Mesenchymal stem cell (in vitro differentiated cells and primary cell): ENCODE data around the gene CHD1.
A peak's percentile ranks its signal among the peaks of the same experiment; 100 is the strongest.

Experiments used
- DNase-seq: peaks from one replicate; pipeline ENCODE4 v3.0.0-alpha.2; 2013
- H2AFZ ChIP-seq: one replicate; pipeline ENCODE4 v1.6.1; 2013; ENCODE audit warnings: low read depth, mild to moderate bottlenecking, control low read depth, inconsistent platforms, low read length, moderate library complexity
- H2AK5ac ChIP-seq: 2 replicates; pipeline ENCODE4 v1.6.1; 2013; ENCODE audit warnings: low read length, moderate library complexity, mild to moderate bottlenecking, inconsistent platforms; ENCODE audit not compliant: severe bottlenecking
- H2BK120ac ChIP-seq: one replicate; pipeline ENCODE4 v1.6.1; 2013; ENCODE audit warnings: low read depth, mild to moderate bottlenecking, inconsistent platforms, low read length, moderate library complexity
- H2BK12ac ChIP-seq, 2 experiments: one replicate each; pipeline ENCODE4 v1.6.1; 2013; ENCODE audit warnings: inconsistent platforms in 2 of 2, low read length in 2 of 2, mild to moderate bottlenecking in 2 of 2, moderate library complexity in 2 of 2, control low read depth in 1 of 2
- H2BK15ac ChIP-seq: one replicate; pipeline ENCODE4 v1.6.1; 2013; ENCODE audit warnings: mild to moderate bottlenecking, low read depth, inconsistent platforms; ENCODE audit not compliant: poor library complexity, severe bottlenecking
- H2BK5ac ChIP-seq: 2 replicates; pipeline ENCODE4 v1.6.1; 2013; ENCODE audit warnings: low read depth, mild to moderate bottlenecking, low read length, control low read depth, inconsistent platforms; ENCODE audit not compliant: poor library complexity, severe bottlenecking
- H3K14ac ChIP-seq, 2 experiments: one replicate each; pipeline ENCODE4 v1.6.1; 2013; ENCODE audit warnings: inconsistent platforms in 2 of 2, low read length in 2 of 2, control low read depth in 1 of 2, mild to moderate bottlenecking in 1 of 2, moderate library complexity in 1 of 2
- H3K18ac ChIP-seq, 2 experiments: one replicate each; pipeline ENCODE4 v1.6.1; 2013; ENCODE audit warnings: inconsistent platforms in 2 of 2, low read length in 2 of 2, control low read depth in 1 of 2, low read depth in 1 of 2, mild to moderate bottlenecking in 1 of 2
- H3K23ac ChIP-seq, 2 experiments: one replicate each; pipeline ENCODE4 v1.6.1; 2013; ENCODE audit warnings: inconsistent platforms in 2 of 2, low read length in 2 of 2, mild to moderate bottlenecking in 2 of 2, moderate library complexity in 2 of 2, control low read depth in 1 of 2
- H3K27ac ChIP-seq: 2 replicates; pipeline ENCODE4 v1.5.1; 2013; ENCODE audit warnings: mild to moderate bottlenecking, moderate library complexity, low read length, control low read depth, inconsistent platforms; ENCODE audit not compliant: poor library complexity, severe bottlenecking
- H3K27me3 ChIP-seq, 2 experiments: 2 replicates each; pipeline versions ENCODE4 v1.6.1 to v1.7.0; 2013; ENCODE audit warnings: low read length in 2 of 2, mild to moderate bottlenecking in 2 of 2, moderate library complexity in 2 of 2, control low read depth in 1 of 2, inconsistent platforms in 1 of 2; ENCODE audit not compliant: control insufficient read depth in 1 of 2, insufficient read depth in 1 of 2
- H3K36me3 ChIP-seq, 2 experiments: 2 replicates each; pipeline versions ENCODE4 v1.6.1 to v1.7.0; 2013; ENCODE audit warnings: low read length in 2 of 2, control low read depth in 1 of 2, inconsistent platforms in 1 of 2, low read depth in 1 of 2, mild to moderate bottlenecking in 1 of 2; ENCODE audit not compliant: insufficient read depth in 2 of 2, control insufficient read depth in 1 of 2
- H3K4ac ChIP-seq, 2 experiments: one replicate each; pipeline ENCODE4 v1.6.1; 2013; ENCODE audit warnings: inconsistent platforms in 2 of 2, low read length in 2 of 2, mild to moderate bottlenecking in 2 of 2, moderate library complexity in 2 of 2, control low read depth in 1 of 2, low read depth in 1 of 2
- H3K4me1 ChIP-seq: 2 replicates; pipeline ENCODE4 v1.6.1; 2013; ENCODE audit warnings: low read depth, low read length, control low read depth; ENCODE audit not compliant: control insufficient read depth, insufficient read depth
- H3K4me2 ChIP-seq: 2 replicates; pipeline ENCODE4 v1.6.1; 2013; ENCODE audit warnings: low read length, mild to moderate bottlenecking, inconsistent platforms; ENCODE audit not compliant: poor library complexity, severe bottlenecking
- H3K4me3 ChIP-seq, 2 experiments: 2 replicates each; pipeline versions ENCODE4 v1.5.1 to v1.7.0; 2013; ENCODE audit warnings: low read length in 2 of 2, mild to moderate bottlenecking in 2 of 2, control low read depth in 1 of 2, low read depth in 1 of 2; ENCODE audit not compliant: insufficient read depth in 1 of 2
- H3K79me1 ChIP-seq: replicated peaks from 2 replicates; pipeline ENCODE4 v1.6.1; 2013; ENCODE audit warnings: mild to moderate bottlenecking, control low read depth, low read length, inconsistent platforms; ENCODE audit not compliant: poor library complexity, severe bottlenecking
- H3K9ac ChIP-seq: 2 replicates; pipeline ENCODE4 v1.7.0; 2013; ENCODE audit warnings: mild to moderate bottlenecking, low read length, moderate library complexity
- H3K9me3 ChIP-seq: 2 replicates; pipeline ENCODE4 v1.7.0; 2013; ENCODE audit warnings: mild to moderate bottlenecking, low read length; ENCODE audit not compliant: control insufficient read depth
- H4K8ac ChIP-seq: one replicate; pipeline ENCODE4 v1.6.1; 2013; ENCODE audit warnings: inconsistent platforms, mild to moderate bottlenecking, low read length, moderate library complexity
- H4K91ac ChIP-seq: one replicate; pipeline ENCODE4 v1.6.1; 2013; ENCODE audit warnings: mild to moderate bottlenecking, low read length, inconsistent platforms
- WGBS: methylation state at CpG from one replicate; pipeline ENCODE4 v1.1.7; 2013; ENCODE audit warnings: mixed read lengths; 5-methylcytosine and 5-hydroxymethylcytosine counted together

Gene CHD1

DNA sequence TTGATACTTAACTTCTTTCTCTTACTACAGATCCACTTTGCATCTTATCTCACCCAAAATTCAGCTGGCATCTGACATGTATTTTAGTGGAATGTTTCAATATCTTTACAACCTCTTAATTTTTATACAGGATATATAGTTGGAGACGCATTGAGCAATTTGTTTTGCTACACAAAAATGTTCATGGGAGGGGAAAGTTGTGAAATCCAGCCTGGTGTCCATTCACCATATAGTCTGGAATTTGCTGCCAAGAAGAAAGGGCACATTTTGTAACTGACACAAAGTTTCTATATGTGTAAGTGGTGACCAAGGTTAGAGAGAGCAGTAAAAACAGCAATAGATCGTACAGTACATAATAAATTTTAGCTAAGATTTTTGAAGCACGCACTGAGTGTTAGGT lies 14.0 kb upstream of the CHD1 start:
- Histone ChIP-seq H2BK120ac (no peak overlapping the region), H3K79me1 (peaks cover 6% of the 10 kb centered on the region), H2AFZ (no peak overlapping the region), H3K23ac (no peak overlapping the region), H3K4me2 (no peak overlapping the region), H2AK5ac (no peak overlapping the region), H2BK15ac (no peak overlapping the region), H3K27ac (no peak overlapping the region), H2BK12ac (no peak overlapping the region), H3K27me3 (no peaks in the 10 kb centered on the region), H3K4ac (no peak overlapping the region), H4K91ac (no peak overlapping the region), H2BK5ac (no peak overlapping the region), H3K9ac (no peak overlapping the region), H3K14ac (no peak overlapping the region), H3K9me3 (no peaks in the 10 kb centered on the region), H3K36me3 (no peaks in the 10 kb centered on the region), H3K4me3 (no peak overlapping the region), H3K4me1 (no peaks in the 10 kb centered on the region), H3K18ac (no peak overlapping the region), H4K8ac (no peak overlapping the region)
- peak; percentile 19 for DNase-seq
- 95% methylated on average over 3 of the region's 3 CpGs for WGBS

DNA sequence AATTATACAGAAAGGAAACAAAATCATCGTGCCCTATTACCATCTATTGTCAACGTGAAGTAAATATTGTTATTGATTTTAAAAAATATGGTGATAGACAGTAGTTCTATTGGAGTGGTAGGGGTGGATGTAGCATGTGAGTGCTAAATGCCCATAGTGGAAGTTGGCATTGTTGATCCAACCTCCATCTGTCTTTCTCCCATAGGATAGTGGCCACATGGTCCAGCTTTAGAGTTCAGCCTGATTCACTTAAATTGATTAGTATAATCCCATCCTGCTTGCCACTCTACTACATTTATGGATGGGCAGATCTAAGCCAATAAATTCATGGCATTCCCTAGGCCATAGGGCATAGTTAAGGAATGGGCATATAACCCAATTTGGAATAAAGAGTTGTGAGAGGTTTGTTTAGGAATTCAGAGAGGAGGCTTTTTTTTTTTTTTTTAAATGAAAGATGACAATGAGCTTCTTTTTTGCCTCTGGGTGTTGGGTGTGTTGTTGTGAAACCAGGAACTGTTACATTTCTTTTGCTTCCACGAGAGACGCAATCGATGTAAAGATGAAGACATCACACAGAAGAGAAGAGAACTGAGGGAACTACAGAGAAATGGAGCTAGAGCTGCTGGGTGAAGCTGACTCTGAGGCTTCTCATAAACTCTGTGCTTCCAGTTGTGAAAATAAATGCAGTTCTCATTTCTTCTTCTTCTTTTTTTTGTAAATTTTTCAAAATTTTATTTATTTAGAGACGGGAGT lies 12.5 kb upstream of the CHD1 start:
- Histone ChIP-seq H3K9me3 (no peaks in the 10 kb centered on the region), H2BK12ac (no peak overlapping the region), H2BK5ac (no peak overlapping the region), H3K36me3 (no peaks in the 10 kb centered on the region), H3K4me1 (no peaks in the 10 kb centered on the region), H2BK15ac (no peak overlapping the region), H3K18ac (no peak overlapping the region), H3K23ac (no peak overlapping the region), H2AFZ (no peak overlapping the region), H2AK5ac (no peak overlapping the region), H3K9ac (peak overlapping the region; percentile 31), H3K79me1 (peaks cover 7% of the 10 kb centered on the region), H3K4me3 (no peak overlapping the region), H3K14ac (no peak overlapping the region), H2BK120ac (no peak overlapping the region), H4K8ac (no peak overlapping the region), H4K91ac (no peak overlapping the region), H3K4ac (no peak overlapping the region), H3K27ac (no peak overlapping the region), H3K27me3 (no peaks in the 10 kb centered on the region), H3K4me2 (no peak overlapping the region)
- DNase-seq = no peak
- 94% methylated on average over 5 of the region's 6 CpGs for WGBS

- Histone ChIP-seq H2BK12ac (no peak overlapping the region), H3K4me3 (no peak overlapping the region), H2AK5ac (no peak overlapping the region), H3K14ac (no peak overlapping the region), H2BK15ac (no peak overlapping the region), H2BK5ac (no peak overlapping the region), H3K27ac (no peak overlapping the region), H3K18ac (no peak overlapping the region), H4K8ac (no peak overlapping the region), H3K23ac (no peak overlapping the region), H4K91ac (no peak overlapping the region), H3K9ac (peak overlapping the region; percentile 31), H3K9me3 (no peaks in the 10 kb centered on the region), H3K4ac (no peak overlapping the region), H3K36me3 (no peaks in the 10 kb centered on the region), H3K4me1 (no peaks in the 10 kb centered on the region), H3K79me1 (peaks cover 7% of the 10 kb centered on the region), H3K27me3 (no peaks in the 10 kb centered on the region), H2BK120ac (no peak overlapping the region), H3K4me2 (no peak overlapping the region), H2AFZ (no peak overlapping the region)
- no CpG with 5 or more reads among the region's 2 CpGs for WGBS
- peak; percentile 26 for DNase-seq
Observed at GRCh38 chr5:98940581-98940980, 11.8 kb upstream of the CHD1 start.

GRCh38 chr5:98938464-98938863 lies 9.7 kb upstream of the CHD1 start:
- no peak overlapping the region for H3K23ac ChIP-seq
- H2BK5ac ChIP-seq = no peak overlapping the region
- H4K8ac ChIP-seq = no peak overlapping the region
- no peak overlapping the region for H2AK5ac ChIP-seq
- no peaks in the 10 kb centered on the region for H3K4me1 ChIP-seq
- no peak overlapping the region for H3K4ac ChIP-seq
- H3K18ac ChIP-seq = no peak overlapping the region
- H3K4me3 ChIP-seq = peak overlapping the region in 1 of 2 experiments; percentile 30
- peaks cover 0 to 1% of the 10 kb centered on the region in 2 experiments for H3K36me3 ChIP-seq
- H3K27ac ChIP-seq = no peak overlapping the region
- H3K4me2 ChIP-seq = no peak overlapping the region
- no peak overlapping the region for H2BK120ac ChIP-seq
- no peaks in the 10 kb centered on the region for H3K9me3 ChIP-seq
- no peak overlapping the region for H3K14ac ChIP-seq
- 36% methylated on average over 2 of the region's 2 CpGs for WGBS
- peak overlapping the region; percentile 28 for H3K9ac ChIP-seq
- no peaks in the 10 kb centered on the region for H3K27me3 ChIP-seq
- H2BK12ac ChIP-seq = no peak overlapping the region
- no peak overlapping the region for H2AFZ ChIP-seq
- H4K91ac ChIP-seq = no peak overlapping the region
- no peak overlapping the region for H2BK15ac ChIP-seq
- peak; percentile 59 for DNase-seq
- H3K79me1 ChIP-seq = peaks cover 11% of the 10 kb centered on the region
